BJ (cell line): Measurements from ENCODE around the gene WASF2. TPM values are rescaled to one million over a fixed set of nuclear protein-coding genes. Genes with fewer than 3 reads are reported as not detected.
"Not testable (repeated sequence)": the region's sequence is repeated elsewhere in the genome, so short reads cannot be mapped to it uniquely, and the experiment has no call there.

ENCODE experiments used
- CTCF ChIA-PET: fragments of 350-600 bp; formaldehyde crosslinking; extraction: SDS; loops from one replicate; lab custom pipeline; 2021; ENCODE audit warnings: antibody characterized with exemption, inconsistent platforms; lab: Yijun Ruan, JAX
- POLR2A ChIA-PET: fragments of 300-600 bp; sonication (Branson Sonifier 250); formaldehyde crosslinking; extraction: SDS; loops from one replicate; lab custom pipeline; 2021; ENCODE audit warnings: antibody characterized with exemption; lab: Charles Lee
- DNase-seq: peaks from one replicate; pipeline ENCODE4 v3.0.0-alpha.2; 2011; ENCODE audit warnings: low read depth
- H3K27me3 ChIP-seq: 2 replicates; pipeline ENCODE4 v1.6.0; 2011; ENCODE audit warnings: low read length; ENCODE audit not compliant: control insufficient read depth, insufficient read depth
- H3K36me3 ChIP-seq: 2 replicates; pipeline ENCODE4 v1.5.1; 2011; ENCODE audit warnings: low read length; ENCODE audit not compliant: control insufficient read depth, insufficient read depth
- H3K4me3 ChIP-seq: 2 replicates; pipeline ENCODE4 v1.5.1; 2011; ENCODE audit warnings: low read depth, mild to moderate bottlenecking, control low read depth, low read length
- CTCF ChIP-seq: IDR thresholded peaks from 2 replicates; pipeline ENCODE4 v1.5.1; 2011; ENCODE audit warnings: low read depth, mild to moderate bottlenecking, control low read depth, inconsistent platforms, low read length, moderate library complexity; ENCODE audit not compliant: insufficient read depth
- polyA plus RNA-seq: library from polyadenylated mRNA; depleted of rRNA; stranded (reverse); fragments of >200 nt; gene quantifications from 2 replicates; pipeline ENCODE4 v1.2.3, GENCODE V29; 2011

The WASF2 gene
- polyA plus RNA-seq, 1 experiment = 56.5 TPM

DNA sequence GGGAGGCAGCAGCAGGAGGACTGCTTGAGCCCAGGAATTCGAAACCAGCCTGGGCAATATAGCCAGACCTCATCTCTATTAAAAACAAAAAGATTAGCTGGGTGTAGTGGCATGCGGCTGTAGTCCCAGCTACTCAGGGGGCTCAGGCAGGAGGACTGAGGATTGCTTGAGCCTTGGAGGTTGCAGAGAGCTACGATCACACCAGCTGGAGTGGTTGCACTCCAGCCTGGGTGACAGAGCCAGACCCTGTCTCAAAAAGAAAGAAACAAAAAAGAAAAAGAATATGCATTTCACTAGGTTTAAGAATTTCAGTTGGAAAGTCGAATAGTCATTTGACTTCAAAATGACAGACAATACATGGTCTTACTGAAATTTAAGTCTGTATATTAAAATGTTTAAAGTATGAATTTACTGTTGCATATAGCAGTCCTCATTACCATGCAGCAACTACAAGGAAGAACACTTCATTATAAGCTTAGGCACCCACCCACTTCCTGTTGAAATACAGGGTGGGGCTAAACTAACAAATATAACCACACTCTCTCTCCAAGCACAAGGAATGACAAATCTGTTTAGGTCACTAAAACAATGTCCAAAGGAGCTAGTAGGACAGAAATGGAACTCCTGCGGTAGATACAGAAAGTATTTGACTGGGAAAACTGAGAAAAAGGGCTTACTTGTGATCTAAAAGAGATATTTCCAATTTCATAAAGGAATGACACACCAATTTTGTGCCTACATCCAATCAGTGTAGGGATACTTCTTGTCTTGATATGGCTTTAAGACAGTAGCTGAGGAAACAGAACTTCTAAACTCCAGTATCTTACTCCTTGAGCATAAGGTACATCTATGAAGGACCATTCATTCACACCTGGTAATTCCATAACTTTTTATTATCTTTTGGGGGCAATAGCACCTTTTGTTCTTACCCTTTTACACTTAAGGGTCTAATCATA, 53.5 kb downstream of the WASF2 start:
- CTCF ChIA-PET = interaction anchor here (0.8 to 2.8 kb wide), 6 partner anchors 12 to 233 kb away, joined by 3 to 11 read pairs (median 3); no protein-coding TSS in a partner anchor
- POLR2A ChIA-PET = interaction anchor here (0.5 to 0.6 kb wide), 2 partner anchors 18 to 225 kb away, joined by 6 to 10 read pairs; no protein-coding TSS in a partner anchor
- peak; percentile 37 for DNase-seq
- Histone ChIP-seq H3K27me3 (no peaks in the 10 kb centered on the region), H3K4me3 (no peak overlapping the region), H3K36me3 (no peaks in the 10 kb centered on the region)
- TF ChIP-seq CTCF = no peak

- CTCF ChIA-PET = interaction anchor here (0.8 to 2.8 kb wide), 4 partner anchors 11 to 234 kb away, joined by 3 to 11 read pairs (median 4); no protein-coding TSS in a partner anchor
- DNase-seq = no peak
Observed at GRCh38 chr1:27435566-27436203, 54.3 kb downstream of the WASF2 start.

GRCh38 chr1:27433706-27434105, 56.3 kb downstream of the WASF2 start:
- DNase-seq = no peak
- POLR2A ChIA-PET = no interaction called here
- no peaks in the 10 kb centered on the region for H3K36me3 ChIP-seq
- no peak for TF ChIP-seq CTCF
- H3K4me3 ChIP-seq = no peak overlapping the region
- H3K27me3 ChIP-seq = no peaks in the 10 kb centered on the region
- CTCF ChIA-PET = no interaction called here

More at GRCh38 chr1:27435566-27436203, 54.3 kb downstream of the WASF2 start:
- TF ChIP-seq CTCF = no peak
- Histone ChIP-seq H3K4me3 (no peak overlapping the region), H3K36me3 (no peaks in the 10 kb centered on the region), H3K27me3 (no peaks in the 10 kb centered on the region)
- POLR2A ChIA-PET = no interaction called here

GRCh38 chr1:27432725-27433124, 57.2 kb downstream of the WASF2 start:
- POLR2A ChIA-PET, DNase-seq, H3K4me3 ChIP-seq, H3K27me3 ChIP-seq, H3K36me3 ChIP-seq: not testable (repeated sequence)
- CTCF ChIA-PET = interaction anchor here (0.6 to 0.7 kb wide), 2 partner anchors 29 to 126 kb away, joined by 3 read pairs; no protein-coding TSS in a partner anchor

GRCh38 chr1:27431601-27431940, 58.4 kb downstream of the WASF2 start:
- H3K36me3 ChIP-seq = peaks cover 6% of the 10 kb centered on the region
- CTCF ChIA-PET = no interaction called here
- no peaks in the 10 kb centered on the region for H3K27me3 ChIP-seq
- no peak overlapping the region for H3K4me3 ChIP-seq
- TF ChIP-seq CTCF = no peak
- POLR2A ChIA-PET = no interaction called here
- DNase-seq = no peak
